OCI-LY7 (cell line): Measurements from ENCODE around the gene FAM222A.

Experiments used
- EZH2phosphoT487 ChIP-seq: fragments of 200-600 bp; sonication (generic); IDR thresholded peaks from 2 replicates; pipeline ENCODE4 v1.6.1; 2018; ENCODE audit warnings: low read depth, borderline replicate concordance, mild to moderate bottlenecking, mixed run types, antibody characterized with exemption, low read length, moderate library complexity, mixed read lengths
- TF ChIP-seq, protein P1 (sequence below): fragments of 200-600 bp; sonication (generic); conservative IDR thresholded peaks from 2 replicates; pipeline ENCODE4 v1.5.1; 2014; ENCODE audit warnings: mild to moderate bottlenecking, antibody characterized with exemption, low read length, moderate library complexity, mixed read lengths

DNA sequence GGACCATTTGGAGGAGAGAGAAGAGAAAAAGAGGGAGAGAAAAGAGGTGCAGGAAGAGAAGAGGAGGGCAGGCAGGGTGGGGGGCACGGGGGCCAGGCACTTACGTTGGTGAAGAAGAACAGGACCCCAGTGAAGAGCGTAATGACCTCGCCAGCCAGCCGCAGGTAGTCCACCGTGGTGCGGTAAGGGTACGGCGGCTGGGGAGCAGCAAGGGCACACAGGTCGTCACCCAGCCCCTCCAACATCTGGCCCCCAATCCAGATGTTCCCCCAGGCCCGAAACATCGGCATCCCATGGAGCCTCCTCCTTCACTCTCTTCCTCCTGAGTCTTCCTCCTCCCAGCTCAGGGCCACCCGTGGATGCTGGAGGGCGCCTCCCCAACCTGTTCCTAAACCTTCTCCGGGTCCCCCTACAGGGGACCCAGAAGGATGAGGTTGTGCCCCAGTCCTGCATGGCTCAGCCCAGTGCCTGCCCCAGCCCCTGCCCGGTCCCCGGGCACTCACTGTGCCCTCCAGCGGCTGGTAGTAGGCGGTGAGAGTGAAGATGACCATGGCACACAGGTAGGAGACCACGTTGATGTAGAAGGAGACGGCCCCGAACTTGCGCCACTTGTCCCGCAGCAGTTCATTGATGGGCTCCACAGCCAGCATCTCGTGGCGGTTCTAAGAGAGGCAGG, 80.3 kb downstream of the FAM222A start:
- TF ChIP-seq, protein P1, sequence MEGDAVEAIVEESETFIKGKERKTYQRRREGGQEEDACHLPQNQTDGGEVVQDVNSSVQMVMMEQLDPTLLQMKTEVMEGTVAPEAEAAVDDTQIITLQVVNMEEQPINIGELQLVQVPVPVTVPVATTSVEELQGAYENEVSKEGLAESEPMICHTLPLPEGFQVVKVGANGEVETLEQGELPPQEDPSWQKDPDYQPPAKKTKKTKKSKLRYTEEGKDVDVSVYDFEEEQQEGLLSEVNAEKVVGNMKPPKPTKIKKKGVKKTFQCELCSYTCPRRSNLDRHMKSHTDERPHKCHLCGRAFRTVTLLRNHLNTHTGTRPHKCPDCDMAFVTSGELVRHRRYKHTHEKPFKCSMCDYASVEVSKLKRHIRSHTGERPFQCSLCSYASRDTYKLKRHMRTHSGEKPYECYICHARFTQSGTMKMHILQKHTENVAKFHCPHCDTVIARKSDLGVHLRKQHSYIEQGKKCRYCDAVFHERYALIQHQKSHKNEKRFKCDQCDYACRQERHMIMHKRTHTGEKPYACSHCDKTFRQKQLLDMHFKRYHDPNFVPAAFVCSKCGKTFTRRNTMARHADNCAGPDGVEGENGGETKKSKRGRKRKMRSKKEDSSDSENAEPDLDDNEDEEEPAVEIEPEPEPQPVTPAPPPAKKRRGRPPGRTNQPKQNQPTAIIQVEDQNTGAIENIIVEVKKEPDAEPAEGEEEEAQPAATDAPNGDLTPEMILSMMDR = no peak
- TF ChIP-seq EZH2phosphoT487 = no peak
